ENCODE measurements around the gene NUP153. TPM values are rescaled to one million over a fixed set of nuclear protein-coding genes. Genes with fewer than 3 reads are reported as not detected.

NUP153 gene
- total RNA-seq, 3 donors from 2014 or later (not counting 1 experiment from before 2014, with no cell fraction given), result 67.5 to 74.9 (median 68.0) TPM

DNA sequence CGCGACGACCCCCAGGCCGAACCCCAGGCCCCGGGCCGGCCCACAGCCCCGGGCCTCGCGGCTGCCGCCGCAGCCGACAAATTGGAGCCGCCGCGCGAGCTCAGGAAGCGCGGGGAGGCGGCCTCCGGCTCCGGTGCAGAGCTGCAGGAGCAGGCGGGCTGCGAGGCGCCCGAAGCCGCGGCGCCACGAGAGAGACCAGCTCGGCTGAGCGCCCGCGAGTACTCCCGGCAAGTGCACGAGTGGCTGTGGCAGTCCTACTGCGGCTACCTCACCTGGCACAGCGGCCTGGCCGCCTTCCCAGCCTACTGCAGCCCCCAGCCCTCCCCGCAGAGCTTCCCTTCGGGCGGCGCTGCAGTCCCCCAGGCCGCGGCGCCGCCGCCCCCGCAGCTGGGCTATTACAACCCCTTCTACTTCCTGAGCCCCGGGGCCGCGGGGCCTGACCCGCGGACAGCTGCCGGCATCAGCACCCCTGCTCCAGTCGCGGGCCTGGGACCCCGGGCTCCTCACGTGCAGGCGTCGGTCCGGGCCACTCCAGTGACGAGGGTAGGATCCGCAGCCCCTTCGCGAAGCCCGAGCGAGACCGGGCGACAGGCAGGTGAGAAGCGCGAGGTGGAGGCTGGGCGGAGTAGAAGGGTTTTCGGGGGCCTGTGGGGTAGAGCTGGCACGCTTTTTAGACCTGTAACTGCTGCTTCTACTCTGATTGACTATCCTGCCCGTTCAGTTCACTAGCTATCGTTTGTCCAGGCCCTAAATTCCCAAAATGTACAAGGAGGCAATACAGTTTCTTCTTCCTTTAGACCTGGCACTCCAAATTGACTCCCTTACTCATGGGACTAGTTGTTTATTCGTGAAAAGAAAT lies 106.0 kb downstream of the NUP153 start:
- H3K4me1 Mint-ChIP-seq, result peaks cover 45 to 46% of the 10 kb centered on the region in 2 donors

DNA sequence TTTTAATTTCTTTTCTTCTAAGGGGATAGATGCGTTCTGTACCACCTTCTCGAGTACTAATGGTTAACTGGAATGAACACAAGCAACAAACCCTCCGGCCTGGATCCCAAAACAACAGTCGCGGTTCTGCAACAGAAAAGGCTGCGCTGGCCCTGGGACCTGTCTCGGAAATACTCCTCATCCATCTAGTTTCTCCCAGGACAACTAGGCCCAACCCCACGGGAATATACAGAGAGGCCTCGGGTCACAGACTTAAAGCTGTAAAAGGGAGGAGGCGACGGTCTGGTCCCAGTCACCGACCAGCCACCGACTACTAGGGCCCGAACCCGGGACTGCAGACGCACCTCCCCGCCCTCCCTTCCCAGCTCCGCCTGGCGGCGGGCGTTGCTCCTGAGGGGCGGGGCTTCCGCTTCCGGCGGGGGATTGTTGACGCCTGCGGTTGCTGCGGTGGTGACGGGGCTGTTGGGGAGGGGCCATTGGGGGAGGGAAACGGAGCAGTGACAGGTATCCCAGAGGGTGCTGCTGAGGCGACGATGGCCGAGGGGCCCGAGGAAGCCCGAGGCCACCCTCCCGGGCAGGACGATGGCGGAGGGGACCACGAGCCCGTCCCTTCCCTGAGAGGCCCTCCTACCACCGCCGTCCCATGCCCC lies 106.7 kb downstream of the NUP153 start, which contains the start of gene FAM8A1:
Gene FAM8A1 (plus strand): TSS at position 426 of the 650 bp plus-strand sequence. CDS start 108 bp downstream, at position 534.
- ATAC-seq (peak; percentile 86 to 93 (median 88)), DNase-seq (peak; percentile 91 to 97)
- no peaks in the 10 kb centered on the region for H3K27me3 Mint-ChIP-seq (ENCODE audit: low read depth in 2 of 2)
- H3K36me3 Mint-ChIP-seq, result peaks cover 18% of the 10 kb centered on the region
- intact Hi-C loops (cut with micrococcal nuclease), result loop anchor here (1.0 to 10.0 kb wide), 4 partner anchors 33 to 525 kb away; partner anchors contain the start of genes NHLRC1 and NUP153
- Histone ChIP-seq H3K27me3 (ENCODE audit: control insufficient read depth, insufficient read depth, low read length) (no peaks in the 10 kb centered on the region), H3K9me3 (ENCODE audit: control insufficient read depth, insufficient read depth, low read length) (no peaks in the 10 kb centered on the region), H3K4me1 (ENCODE audit: control insufficient read depth, insufficient read depth, low read length) (peaks cover 16% of the 10 kb centered on the region), H3K36me3 (ENCODE audit: control insufficient read depth, insufficient read depth, low read length) (peaks cover 14% of the 10 kb centered on the region), H3K4me3 (ENCODE audit: low read length) (peak within 1 kb of the TSS; percentile 76), H3K27ac (ENCODE audit: low read length) (peak within 1 kb of the TSS; percentile 73)
- H3K9me3 Mint-ChIP-seq, result no peaks in the 10 kb centered on the region
- H3K4me1 Mint-ChIP-seq, result peaks cover 45 to 46% of the 10 kb centered on the region in 2 donors
- peak within 1 kb of the TSS; percentile 97 for H3K4me3 Mint-ChIP-seq
- 12% methylated on average over 41 of the region's 42 CpGs for WGBS (ENCODE audit: insufficient coverage)
- peak within 1 kb of the TSS; percentile 96 to 98 for H3K27ac Mint-ChIP-seq
- TF ChIP-seq, protein P1, sequence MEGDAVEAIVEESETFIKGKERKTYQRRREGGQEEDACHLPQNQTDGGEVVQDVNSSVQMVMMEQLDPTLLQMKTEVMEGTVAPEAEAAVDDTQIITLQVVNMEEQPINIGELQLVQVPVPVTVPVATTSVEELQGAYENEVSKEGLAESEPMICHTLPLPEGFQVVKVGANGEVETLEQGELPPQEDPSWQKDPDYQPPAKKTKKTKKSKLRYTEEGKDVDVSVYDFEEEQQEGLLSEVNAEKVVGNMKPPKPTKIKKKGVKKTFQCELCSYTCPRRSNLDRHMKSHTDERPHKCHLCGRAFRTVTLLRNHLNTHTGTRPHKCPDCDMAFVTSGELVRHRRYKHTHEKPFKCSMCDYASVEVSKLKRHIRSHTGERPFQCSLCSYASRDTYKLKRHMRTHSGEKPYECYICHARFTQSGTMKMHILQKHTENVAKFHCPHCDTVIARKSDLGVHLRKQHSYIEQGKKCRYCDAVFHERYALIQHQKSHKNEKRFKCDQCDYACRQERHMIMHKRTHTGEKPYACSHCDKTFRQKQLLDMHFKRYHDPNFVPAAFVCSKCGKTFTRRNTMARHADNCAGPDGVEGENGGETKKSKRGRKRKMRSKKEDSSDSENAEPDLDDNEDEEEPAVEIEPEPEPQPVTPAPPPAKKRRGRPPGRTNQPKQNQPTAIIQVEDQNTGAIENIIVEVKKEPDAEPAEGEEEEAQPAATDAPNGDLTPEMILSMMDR (IDR thresholded peaks at IDR 0.05), result peak; percentile 34

More for the DNA sequence above, 106.0 kb downstream of the NUP153 start:
- Mint-ChIP-seq H3K36me3 (peaks cover 18% of the 10 kb centered on the region), H3K27me3 (ENCODE audit: low read depth in 2 of 2) (no peaks in the 10 kb centered on the region), H3K27ac (peak overlapping the region; percentile 96 to 98), H3K4me3 (peak overlapping the region; percentile 97), H3K9me3 (no peaks in the 10 kb centered on the region)
- no peaks in the 10 kb centered on the region for H3K27me3 ChIP-seq (ENCODE audit: control insufficient read depth, insufficient read depth, low read length)
- peaks cover 18% of the 10 kb centered on the region for H3K36me3 ChIP-seq (ENCODE audit: control insufficient read depth, insufficient read depth, low read length)
- peak overlapping the region; percentile 76 for H3K4me3 ChIP-seq (ENCODE audit: low read length)
- H3K9me3 ChIP-seq (ENCODE audit: control insufficient read depth, insufficient read depth, low read length), result no peaks in the 10 kb centered on the region
- ATAC-seq (peak; percentile 46 to 59 (median 57)), DNase-seq (peak; percentile 45 to 77)
- TF ChIP-seq, protein P1 (IDR thresholded peaks at IDR 0.05), result no peak
- peak overlapping the region; percentile 73 for H3K27ac ChIP-seq (ENCODE audit: low read length)
- H3K4me1 ChIP-seq (ENCODE audit: control insufficient read depth, insufficient read depth, low read length), result peaks cover 16% of the 10 kb centered on the region
- intact Hi-C loops (cut with micrococcal nuclease), result loop anchor here (1.0 to 10.0 kb wide), 4 partner anchors 32 to 524 kb away; partner anchors contain the start of genes NHLRC1 and NUP153
- WGBS (ENCODE audit: insufficient coverage), result under 1% methylated on average over 77 of the region's 77 CpGs

DNA sequence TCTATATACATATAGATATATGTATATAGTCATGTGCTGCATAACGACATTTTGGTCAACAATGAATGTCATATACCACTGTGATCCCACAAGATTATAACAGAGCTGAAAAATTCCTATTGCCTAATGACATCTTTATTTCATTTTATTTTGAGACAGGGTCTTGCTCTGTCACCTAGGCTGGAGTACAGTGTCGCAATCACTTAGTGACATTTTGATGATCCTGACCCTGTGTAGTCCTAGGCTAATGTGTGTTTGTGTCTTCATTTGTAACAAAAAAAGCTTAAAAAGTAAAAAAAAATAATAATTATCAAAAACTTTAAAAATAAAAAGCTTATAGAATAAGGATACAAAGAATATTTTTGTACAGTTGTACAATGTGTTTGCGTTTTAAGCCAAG lies 110.6 kb downstream of the NUP153 start:
- no peak overlapping the region for H3K27ac ChIP-seq (ENCODE audit: low read length)
- 89% methylated on average over 1 of the region's 3 CpGs for WGBS (ENCODE audit: insufficient coverage)
- Mint-ChIP-seq H3K4me3 (no peak overlapping the region), H3K27me3 (ENCODE audit: low read depth in 2 of 2) (no peaks in the 10 kb centered on the region), H3K27ac (no peak overlapping the region), H3K9me3 (no peaks in the 10 kb centered on the region), H3K36me3 (peaks cover 1% of the 10 kb centered on the region), H3K4me1 (peaks cover 11 to 16% of the 10 kb centered on the region in 2 donors)
- intact Hi-C loops (cut with micrococcal nuclease), result no loop called here
- ATAC-seq (no peak), DNase-seq (no peak)
- H3K9me3 ChIP-seq (ENCODE audit: control insufficient read depth, insufficient read depth, low read length), result no peaks in the 10 kb centered on the region
- no peak overlapping the region for H3K4me3 ChIP-seq (ENCODE audit: low read length)
- H3K27me3 ChIP-seq (ENCODE audit: control insufficient read depth, insufficient read depth, low read length), result no peaks in the 10 kb centered on the region
- TF ChIP-seq, protein P1 (IDR thresholded peaks at IDR 0.05), result no peak
- H3K4me1 ChIP-seq (ENCODE audit: control insufficient read depth, insufficient read depth, low read length), result peaks cover 5% of the 10 kb centered on the region
- H3K36me3 ChIP-seq (ENCODE audit: control insufficient read depth, insufficient read depth, low read length), result no peaks in the 10 kb centered on the region

All from natural killer cell (primary cell).